GM12865 (cell line): ENCODE results near the gene PPFIA1.

Source experiments
- DNase-seq: peaks from one replicate; pipeline ENCODE4 v3.0.0; 2010; ENCODE audit warnings: low read depth
- H3K4me3 ChIP-seq: 2 replicates; pipeline ENCODE4 v1.5.1; 2011; ENCODE audit warnings: mild to moderate bottlenecking, low read depth, low read length, control low read depth
- CTCF ChIP-seq: IDR thresholded peaks from 2 replicates; pipeline ENCODE4 v1.5.1; 2011; ENCODE audit warnings: low read length, control low read depth, low read depth, inconsistent platforms; ENCODE audit not compliant: insufficient read depth; ENCODE audit errors: missing control alignments

PPFIA1 gene

GRCh38 chr11:70230151-70230839 lies 40.2 kb upstream of the PPFIA1 start:
- H3K4me3 ChIP-seq = no peak overlapping the region
- no peak for TF ChIP-seq CTCF
- no peak for DNase-seq

GRCh38 chr11:70230840-70231710 lies 39.4 kb upstream of the PPFIA1 start:
- no peak overlapping the region for H3K4me3 ChIP-seq
- TF ChIP-seq CTCF = no peak
- DNase-seq = no peak

- H3K4me3 ChIP-seq = no peak overlapping the region
- no peak for DNase-seq
- no peak for TF ChIP-seq CTCF
Observed at GRCh38 chr11:70233034-70233433, 37.5 kb upstream of the PPFIA1 start.

GRCh38 chr11:70233511-70233934 lies 37.0 kb upstream of the PPFIA1 start:
- DNase-seq = peak; percentile 52
- no peak for TF ChIP-seq CTCF
- no peak overlapping the region for H3K4me3 ChIP-seq

GRCh38 chr11:70233962-70234361 lies 36.5 kb upstream of the PPFIA1 start:
- H3K4me3 ChIP-seq = no peak overlapping the region
- no peak for DNase-seq
- no peak for TF ChIP-seq CTCF

GRCh38 chr11:70240337-70240736 lies 30.2 kb upstream of the PPFIA1 start:
- no peak for DNase-seq
- H3K4me3 ChIP-seq = no peak overlapping the region
- no peak for TF ChIP-seq CTCF
